Calu3 (cell line): ENCODE results near the gene FER. TPM values are rescaled to one million over a fixed set of nuclear protein-coding genes. Genes with fewer than 3 reads are reported as not detected.

Source experiments
- BruUV-seq: library from RNA; stranded (reverse); fragments of 400-500 nt; replicated peaks from 2 replicates; lab custom pipeline; 2021; lab: Mats Ljungman, UMichigan
- CTCF ChIA-PET: fragments of 300-600 bp; sonication (Branson Sonifier 250); formaldehyde crosslinking; loops from one replicate; lab custom pipeline; 2022; ENCODE audit warnings: antibody characterized with exemption; lab: Charles Lee
- DNase-seq: peaks from one replicate; pipeline ENCODE4 v3.0.0; 2022
- H3K27ac Mint-ChIP-seq: one replicate; pipeline ENCODE4 v1.8.0; 2022; ENCODE audit warnings: mixed read lengths; ENCODE audit not compliant: unreplicated experiment
- H3K27me3 Mint-ChIP-seq: one replicate; pipeline ENCODE4 v1.8.0; 2022; ENCODE audit warnings: mixed read lengths; ENCODE audit not compliant: unreplicated experiment
- H3K36me3 Mint-ChIP-seq: one replicate; pipeline ENCODE4 v1.8.0; 2022; ENCODE audit warnings: mild to moderate bottlenecking, moderate library complexity, mixed read lengths; ENCODE audit not compliant: insufficient read depth, unreplicated experiment
- H3K4me1 Mint-ChIP-seq: one replicate; pipeline ENCODE4 v1.8.0; 2022; ENCODE audit warnings: mild to moderate bottlenecking, low read depth, mixed read lengths; ENCODE audit not compliant: unreplicated experiment
- H3K4me3 Mint-ChIP-seq: one replicate; pipeline ENCODE4 v1.8.0; 2022; ENCODE audit warnings: mild to moderate bottlenecking, low read depth, moderate library complexity, mixed read lengths; ENCODE audit not compliant: unreplicated experiment
- H3K9me3 Mint-ChIP-seq: one replicate; pipeline ENCODE4 v1.8.0; 2022; ENCODE audit warnings: low read depth, mixed read lengths; ENCODE audit not compliant: unreplicated experiment
- CTCF ChIP-seq: fragments of 200-600 bp; IDR thresholded peaks from one replicate; pipeline ENCODE4 v1.8.0; 2022; ENCODE audit warnings: antibody characterized with exemption; ENCODE audit not compliant: unreplicated experiment
- intact Hi-C: fragments of 100-400 bp; cut with micrococcal nuclease; formaldehyde crosslinking; loops from one replicate; pipeline ENCODE4 v1.10.0; 2022; ENCODE audit not compliant: unreplicated experiment
- total RNA-seq: library from RNA; stranded (reverse); gene quantifications from 2 replicates; pipeline ENCODE4 v1.2.3, GENCODE V29; 2022

FER gene
- total RNA-seq, 1 experiment from 2014 or later, result 32.9 TPM

- Mint-ChIP-seq H3K27me3 (no peaks in the 10 kb centered on the region), H3K27ac (no peak overlapping the region), H3K9me3 (no peaks in the 10 kb centered on the region), H3K36me3 (no peaks in the 10 kb centered on the region), H3K4me1 (no peaks in the 10 kb centered on the region), H3K4me3 (no peak overlapping the region)
- BruUV-seq, result no TSS peak
- CTCF ChIA-PET, result no interaction called here
- no peak for TF ChIP-seq CTCF
- no peak for DNase-seq
- intact Hi-C loops, result no loop called here
Observed at GRCh38 chr5:108814551-108814950, 66.9 kb downstream of the FER start.

- Mint-ChIP-seq H3K36me3 (no peaks in the 10 kb centered on the region), H3K9me3 (no peaks in the 10 kb centered on the region), H3K27ac (no peak overlapping the region), H3K4me1 (no peaks in the 10 kb centered on the region), H3K27me3 (no peaks in the 10 kb centered on the region), H3K4me3 (no peak overlapping the region)
- no peak for TF ChIP-seq CTCF
- intact Hi-C loops, result no loop called here
- BruUV-seq, result no TSS peak
- CTCF ChIA-PET, result interaction anchor here (0.9 kb wide), 1 partner anchor 11 kb away, joined by 3 read pairs; no protein-coding TSS in a partner anchor
- no peak for DNase-seq
Observed at GRCh38 chr5:108818613-108819272, 71.0 kb downstream of the FER start.

- no peak for DNase-seq
- H3K27ac Mint-ChIP-seq, result no peak overlapping the region
- H3K9me3 Mint-ChIP-seq, result no peaks in the 10 kb centered on the region
- no peaks in the 10 kb centered on the region for H3K36me3 Mint-ChIP-seq
- BruUV-seq, result no TSS peak
- H3K27me3 Mint-ChIP-seq, result no peaks in the 10 kb centered on the region
- CTCF ChIA-PET, result no interaction called here
- no peak overlapping the region for H3K4me3 Mint-ChIP-seq
- intact Hi-C loops, result no loop called here
- no peak for TF ChIP-seq CTCF
- H3K4me1 Mint-ChIP-seq, result no peaks in the 10 kb centered on the region
Observed at GRCh38 chr5:108820983-108821382, 73.3 kb downstream of the FER start.

GRCh38 chr5:108822211-108822947, 74.7 kb downstream of the FER start:
- no peak for TF ChIP-seq CTCF
- H3K36me3 Mint-ChIP-seq, result no peaks in the 10 kb centered on the region
- H3K4me3 Mint-ChIP-seq, result no peak overlapping the region
- DNase-seq, result no peak
- CTCF ChIA-PET, result no interaction called here
- no peaks in the 10 kb centered on the region for H3K9me3 Mint-ChIP-seq
- no peaks in the 10 kb centered on the region for H3K4me1 Mint-ChIP-seq
- no TSS peak for BruUV-seq
- H3K27me3 Mint-ChIP-seq, result no peaks in the 10 kb centered on the region
- intact Hi-C loops, result no loop called here
- no peak overlapping the region for H3K27ac Mint-ChIP-seq
